ENCODE measurements around the gene ZRANB3. TPM values are rescaled to one million over a fixed set of nuclear protein-coding genes. Genes with fewer than 3 reads are reported as not detected.

Gene ZRANB3
- total RNA-seq, 1 donor from 2014 or later, result 7.2 TPM

Other genes with a start within 250 kb of the ZRANB3 start
- gene R3HDM1, start 266 bp upstream of the ZRANB3 start, total RNA-seq (ENCODE audit: insufficient read depth, low replicate concordance), result 4.8 TPM
- gene UBXN4, start 210.6 kb upstream of the ZRANB3 start, total RNA-seq (ENCODE audit: insufficient read depth, low replicate concordance), result 153 TPM

All from umbilical cord (tissue), 1 donor.